Sciatic nerve (tissue), 2 donors: ENCODE data around the gene SRSF6. TPM values are rescaled to one million over a fixed set of nuclear protein-coding genes. Genes with fewer than 3 reads are reported as not detected.
"Not testable (repeated sequence)": the region's sequence is repeated elsewhere in the genome, so short reads cannot be mapped to it uniquely, and the experiment has no call there.

Experiments used
- ATAC-seq: fragments of 200-7000 bp; cut with Tn5 transposase; one replicate; pipeline ENCODE4 v1.9.1; 2020; ENCODE audit warnings: mild to moderate bottlenecking, moderate library complexity
- DNase-seq: peaks from one replicate; pipeline ENCODE4 v3.0.0-alpha.2; 2020; ENCODE audit warnings: low spot score
- intact Hi-C: fragments of 100-400 bp; cut with DNase I; formaldehyde crosslinking; loops from one replicate; pipeline ENCODE4 v1.14.2; 2022
- total RNA-seq: library from RNA; stranded (reverse); fragmentation: NEBNext Ultra II Directional; extraction: Animal tissue kit (Norgen Biotek cat#: 25700); gene quantifications from one replicate; pipeline ENCODE4 v1.2.1, GENCODE V29; 2021
- donor health status: DM: no; HTN: no; CAD: no.
- donor health status: DM: no; HTN: no; CAD: no.

The SRSF6 gene
- total RNA-seq, 1 donor from 2014 or later = 129 TPM

DNA sequence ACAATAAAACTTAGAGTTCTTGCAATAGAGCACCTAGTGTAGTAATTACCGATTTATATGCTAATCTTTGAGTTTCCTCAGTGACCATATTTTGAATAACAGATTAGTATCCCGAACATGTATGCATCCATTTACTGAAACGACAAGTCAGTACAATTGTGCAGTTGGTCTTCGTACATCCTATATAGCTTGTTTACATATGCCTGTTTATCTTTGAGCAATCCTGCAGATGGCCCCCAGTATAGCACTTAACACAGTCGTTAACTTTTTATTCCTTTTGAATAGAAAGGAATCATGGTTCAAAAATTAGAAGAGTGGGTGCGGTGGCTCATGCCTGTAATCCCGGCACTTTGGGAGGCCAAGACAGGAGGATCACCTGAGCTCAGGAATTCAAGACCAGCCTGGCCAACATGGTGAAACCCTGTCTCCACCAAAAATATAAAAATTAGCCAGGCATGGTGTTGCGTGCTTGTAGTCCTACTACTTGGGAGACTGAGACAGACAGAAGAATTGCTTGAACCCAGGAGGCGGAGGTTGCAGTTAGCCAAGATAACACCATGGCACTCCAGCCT is 6.6 kb downstream of the SRSF6 start:
- ATAC-seq (no peak), DNase-seq (no peak)
- intact Hi-C loops = no loop called here

DNA sequence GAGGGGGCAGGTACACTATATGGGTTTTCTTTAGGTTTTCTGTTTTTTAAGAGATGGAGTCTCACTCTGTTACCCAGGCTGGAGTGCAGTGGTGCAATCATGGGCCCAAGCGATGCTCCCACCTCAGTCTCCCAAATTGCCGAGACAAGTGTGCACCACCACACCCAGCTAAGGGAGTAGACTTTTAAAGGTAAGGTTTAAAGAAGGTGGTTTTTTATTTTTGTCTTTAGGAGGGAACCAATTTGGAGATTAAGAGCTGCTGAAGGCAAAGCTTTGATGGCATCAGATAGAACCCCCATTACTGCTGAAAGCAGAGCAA is 7.9 kb downstream of the SRSF6 start:
- DNase-seq = no peak
- ATAC-seq = no peak
- intact Hi-C loops = no loop called here

DNA sequence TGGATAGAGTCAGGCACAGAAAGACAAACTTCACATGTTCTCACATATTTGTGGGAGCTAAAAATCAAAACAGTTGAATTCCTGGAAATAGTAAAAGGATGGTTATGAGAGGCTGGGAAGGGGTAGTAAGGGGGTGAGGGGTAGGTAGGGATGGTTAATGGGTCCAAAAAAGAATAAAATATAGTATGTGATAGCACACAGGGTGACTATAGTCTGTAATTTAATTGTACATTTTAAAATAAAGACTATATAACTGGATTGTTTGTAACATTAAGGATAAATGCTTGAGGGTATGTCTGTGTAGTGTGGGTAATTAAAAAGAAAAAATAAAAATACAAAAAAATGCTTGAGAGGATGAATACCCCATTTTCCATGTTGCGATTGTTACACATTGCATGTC is 9.9 kb downstream of the SRSF6 start:
- ATAC-seq (no peak), DNase-seq (no peak)
- intact Hi-C loops = no loop called here

DNA sequence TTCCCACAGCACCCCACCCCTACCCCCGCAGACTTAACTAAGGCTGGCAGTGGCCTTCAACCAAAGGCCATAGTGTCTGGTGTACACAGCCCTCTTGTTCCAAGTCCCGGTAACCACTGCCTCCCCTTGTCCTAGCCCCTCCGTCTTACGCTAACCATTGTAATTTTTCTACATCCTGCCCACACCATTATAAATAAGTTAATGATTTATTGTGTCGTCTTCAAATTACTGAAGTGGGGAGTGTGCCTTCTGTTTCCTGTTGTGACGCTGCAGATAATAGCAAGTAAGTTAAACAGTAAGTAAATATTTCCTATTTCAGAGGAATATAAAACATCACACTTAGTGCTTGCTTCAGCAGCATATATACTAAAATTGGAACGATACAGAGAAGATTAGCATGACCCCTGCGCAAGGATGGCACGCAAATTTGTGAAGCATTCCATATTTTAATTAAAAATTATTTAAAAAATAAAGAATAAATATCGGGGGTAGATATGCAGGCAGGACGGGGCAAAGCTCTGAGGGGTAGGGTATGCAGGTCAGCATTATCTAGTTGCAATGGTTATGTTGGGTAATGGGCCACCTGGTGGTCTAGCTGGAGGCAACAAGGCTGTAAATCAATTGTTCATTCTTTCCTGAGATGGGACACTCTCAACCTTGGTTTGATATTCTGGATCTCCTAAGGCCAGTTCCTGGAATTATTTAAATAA is 15.1 kb downstream of the SRSF6 start:
- DNase-seq (no peak), ATAC-seq (no peak)
- intact Hi-C loops = no loop called here

DNA sequence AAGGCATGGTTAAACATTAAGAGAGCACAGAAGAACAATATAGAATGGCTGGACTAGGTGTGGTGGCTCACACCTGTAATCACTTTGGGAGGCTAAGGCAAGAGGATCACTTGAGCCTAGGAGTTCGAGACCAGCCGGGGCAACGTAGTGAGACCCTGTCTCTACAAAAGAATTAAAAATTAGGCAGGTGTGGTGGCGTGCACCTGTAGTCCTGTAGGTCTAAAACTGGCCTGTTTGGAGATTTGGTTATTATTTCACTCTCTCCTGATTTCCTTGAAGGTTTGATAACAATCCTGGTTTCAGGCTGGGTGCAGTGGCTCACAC is 15.6 kb downstream of the SRSF6 start:
- ATAC-seq (no peak), DNase-seq (no peak)
- intact Hi-C loops = no loop called here

DNA sequence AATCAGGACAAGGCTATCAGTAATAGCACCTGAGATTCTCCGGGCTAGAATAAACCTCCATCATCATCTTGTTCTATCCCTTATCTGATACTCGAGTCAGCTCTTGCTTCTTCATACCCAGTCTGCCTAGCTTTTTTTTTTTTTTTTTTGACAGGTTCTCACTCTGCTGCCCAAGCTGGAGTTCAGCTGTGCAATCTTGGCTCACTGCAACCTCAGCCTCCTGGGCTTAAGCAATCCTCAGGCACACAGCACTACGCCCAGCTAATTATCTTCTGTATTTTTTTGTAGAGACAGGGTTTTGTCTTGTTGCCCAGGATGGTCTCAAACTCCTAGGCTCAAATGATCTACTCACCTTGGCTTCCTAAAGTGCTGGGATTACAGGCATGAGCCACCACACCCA is 19.5 kb downstream of the SRSF6 start:
- ATAC-seq = no peak
- intact Hi-C loops = no loop called here
- no peak for DNase-seq

DNA sequence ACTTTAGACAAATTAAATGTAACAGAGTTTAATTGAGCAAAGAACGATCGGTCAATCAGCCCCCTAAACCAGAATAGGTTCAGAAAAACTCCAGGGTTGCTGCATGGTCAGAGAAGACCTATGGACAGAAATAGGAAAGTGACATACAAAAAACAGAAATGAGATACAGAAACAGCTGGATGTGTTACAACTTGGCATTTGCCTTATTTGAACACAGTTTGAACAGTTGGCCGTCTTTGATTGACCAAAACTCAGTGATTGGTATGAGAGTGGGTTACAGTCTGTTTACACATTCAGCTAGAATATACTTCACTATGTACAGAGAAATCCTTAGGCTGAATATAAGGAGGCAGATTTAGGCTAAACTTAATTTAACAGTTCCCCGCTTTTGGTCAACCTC is 19.9 kb downstream of the SRSF6 start:
- DNase-seq (no peak), ATAC-seq (no peak)
- intact Hi-C loops = no loop called here

DNA sequence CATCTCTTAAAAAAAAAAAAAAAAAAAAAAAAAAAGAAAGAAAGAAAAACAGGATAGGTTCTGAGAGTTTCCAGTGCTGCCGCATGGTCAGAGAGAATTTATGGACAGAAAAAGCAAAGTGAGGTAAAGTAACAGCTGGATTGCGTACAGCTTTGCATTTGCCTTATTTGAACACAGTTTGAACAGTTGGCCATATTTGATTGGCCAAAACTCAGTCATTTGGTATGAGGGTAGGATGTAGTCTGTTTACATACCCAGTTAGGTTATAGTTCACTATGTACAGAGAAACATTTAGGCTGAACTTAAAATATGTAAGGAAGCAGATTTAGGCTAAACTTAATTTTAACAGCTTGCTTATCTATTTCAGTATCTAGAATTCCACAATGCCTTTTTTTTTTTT is 32.3 kb downstream of the SRSF6 start:
- DNase-seq = no peak

DNA sequence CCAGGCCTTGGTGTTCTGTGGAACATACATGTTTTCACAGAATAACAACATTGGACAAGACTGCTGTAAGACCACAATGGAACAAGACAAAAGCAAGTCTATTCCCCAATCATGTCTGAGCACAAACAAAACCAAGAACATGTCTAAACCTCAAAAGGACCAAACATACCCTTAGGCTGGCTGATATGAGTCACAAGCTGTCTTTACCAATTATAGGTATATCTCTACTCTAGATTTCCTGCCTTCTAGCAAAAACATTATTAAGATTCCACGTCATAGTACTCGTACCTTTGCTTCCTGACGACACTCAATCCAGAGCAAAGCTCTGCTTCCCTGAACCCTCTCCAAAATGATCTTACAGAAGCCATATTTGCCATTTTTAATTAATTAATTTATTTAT is 34.4 kb downstream of the SRSF6 start:
- ATAC-seq = no peak
- intact Hi-C loops = no loop called here
- DNase-seq = no peak

More for the DNA sequence above, 32.3 kb downstream of the SRSF6 start:
- ATAC-seq = no peak
- intact Hi-C loops = no loop called here

DNA sequence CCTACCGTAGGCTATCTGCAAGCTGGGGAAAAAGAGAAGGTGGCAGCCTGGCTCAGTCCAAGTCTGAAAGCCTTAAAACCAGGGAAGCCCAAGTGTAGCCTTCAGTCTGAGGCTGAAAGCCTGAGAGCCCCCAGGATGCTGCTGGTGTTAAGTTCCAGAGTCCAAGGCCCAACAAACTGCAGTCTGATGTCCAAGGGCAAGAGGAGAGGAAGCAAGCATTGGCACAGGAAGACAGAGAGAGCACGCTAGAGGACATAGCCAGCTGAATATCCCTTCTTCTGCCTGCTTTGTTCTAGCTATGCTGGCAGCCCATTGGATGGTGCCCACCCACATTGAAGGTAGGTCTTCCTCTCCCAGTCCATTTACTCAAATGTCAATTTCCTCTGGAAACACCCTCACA is 37.7 kb downstream of the SRSF6 start:
- DNase-seq (no peak), ATAC-seq (no peak)
- intact Hi-C loops = no loop called here

DNA sequence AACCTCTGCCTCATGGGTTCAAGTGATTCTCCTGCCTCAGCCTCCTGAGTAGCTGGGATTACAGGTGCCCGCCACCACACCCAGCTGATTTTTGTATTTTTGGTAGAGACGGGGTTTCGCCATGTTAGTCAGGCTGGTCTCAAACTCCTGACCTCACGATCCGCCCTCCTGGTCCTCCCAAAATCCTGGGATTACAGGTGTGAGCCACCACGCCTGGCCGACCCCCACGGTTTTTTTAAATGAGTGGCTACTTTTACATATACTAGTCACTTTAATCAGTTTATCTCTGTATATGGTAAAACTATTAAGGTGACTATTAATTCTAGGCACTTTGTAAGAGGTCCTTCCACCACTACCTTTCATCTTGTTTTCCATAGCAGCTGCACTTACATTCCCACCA is 44.3 kb downstream of the SRSF6 start:
- ATAC-seq, DNase-seq, intact Hi-C loops: not testable (repeated sequence)

DNA sequence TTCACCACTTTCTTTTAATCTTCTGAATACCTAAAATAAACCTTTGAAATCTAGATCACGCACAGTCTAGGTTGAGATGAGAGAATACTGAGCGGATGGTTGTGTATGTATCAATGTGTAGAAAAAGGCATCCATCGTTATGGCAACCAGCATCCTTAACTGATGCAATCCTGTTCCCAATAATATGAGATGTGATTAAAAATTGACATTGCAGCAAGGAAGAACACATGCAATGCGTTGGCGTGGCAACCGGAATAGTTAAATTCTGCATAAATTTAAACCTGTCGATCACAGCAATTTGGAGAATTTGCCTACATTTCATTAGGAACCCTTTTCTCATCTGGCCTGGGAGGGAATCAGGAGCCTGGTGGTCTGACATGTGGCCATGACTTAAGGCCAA is 48.5 kb downstream of the SRSF6 start:
- intact Hi-C loops = no loop called here
- ATAC-seq (no peak), DNase-seq (no peak)

DNA sequence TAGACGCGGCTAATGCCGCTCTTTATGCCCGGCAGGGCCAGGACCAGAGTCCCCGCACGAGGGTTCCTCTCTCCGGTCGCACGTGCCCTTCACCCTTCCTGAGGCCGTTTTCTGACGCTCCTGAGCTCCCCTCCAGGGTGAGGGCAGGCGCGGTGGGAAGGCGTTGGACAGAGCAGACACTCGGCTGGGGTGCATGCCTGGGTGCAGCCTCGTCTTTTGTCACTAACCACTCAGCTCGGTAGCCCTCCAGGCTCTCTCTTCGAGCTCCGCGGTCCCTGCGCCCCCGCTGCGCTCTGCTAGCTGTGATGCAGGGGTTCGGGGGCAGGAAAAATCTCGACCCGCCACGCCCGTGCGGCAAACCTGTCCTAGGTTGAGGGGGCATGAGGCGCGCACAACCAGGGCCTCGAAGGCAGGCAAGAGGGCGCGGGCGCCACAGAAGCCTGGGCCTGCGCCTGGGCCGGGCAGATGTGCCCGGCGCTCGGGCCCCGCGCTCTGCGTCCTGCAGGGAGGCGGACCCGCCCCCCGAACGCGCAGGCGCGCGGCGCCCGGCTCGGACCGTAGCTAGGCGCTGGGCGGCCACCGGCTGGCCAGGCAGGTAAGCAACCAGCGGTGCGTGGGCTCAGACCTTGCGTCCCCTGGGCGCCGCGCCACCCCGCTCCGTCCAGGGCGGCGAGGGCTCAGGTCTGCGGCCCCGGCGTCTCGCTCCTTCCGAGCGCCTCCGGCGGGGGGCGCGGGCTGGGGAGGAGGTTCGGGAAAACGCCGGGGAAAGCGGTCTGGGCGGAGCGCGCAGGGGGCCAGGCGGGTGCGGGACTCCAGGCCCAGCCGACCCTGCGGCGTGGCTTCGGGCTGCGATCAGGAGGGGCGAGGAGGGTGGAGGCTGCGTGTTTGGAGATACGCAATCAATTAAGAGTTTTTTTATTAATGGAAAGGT is 49.7 kb downstream of the SRSF6 start, which contains the start of gene L3MBTL1:
TSS of gene L3MBTL1 (plus strand) at position 548 of the 931 bp plus-strand sequence. CDS start 5,807 bp downstream, outside the sequence.
- intact Hi-C loops = no loop called here
- DNase-seq (no peak), ATAC-seq (peak; percentile 48)

DNA sequence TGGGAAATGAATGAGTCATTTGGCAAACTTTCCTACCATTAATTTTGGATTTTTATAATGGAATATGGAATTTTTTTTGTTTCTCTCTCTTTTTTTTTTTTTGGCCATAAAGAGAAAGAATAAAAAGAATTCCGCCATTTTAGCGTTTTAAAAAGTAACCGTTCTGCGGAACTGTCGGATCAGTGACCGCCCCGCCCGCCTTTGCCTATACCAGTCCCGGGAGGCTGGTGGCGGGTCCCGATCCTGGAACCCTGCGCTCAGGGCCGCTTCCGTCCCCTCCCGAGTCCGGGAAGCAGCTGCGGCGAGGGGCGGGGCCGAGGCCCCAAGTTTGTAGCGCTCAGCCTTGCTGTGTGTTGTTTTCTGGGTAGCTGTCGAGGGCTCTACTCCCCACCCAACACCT is 50.4 kb downstream of the SRSF6 start:
- ATAC-seq = no peak

DNA sequence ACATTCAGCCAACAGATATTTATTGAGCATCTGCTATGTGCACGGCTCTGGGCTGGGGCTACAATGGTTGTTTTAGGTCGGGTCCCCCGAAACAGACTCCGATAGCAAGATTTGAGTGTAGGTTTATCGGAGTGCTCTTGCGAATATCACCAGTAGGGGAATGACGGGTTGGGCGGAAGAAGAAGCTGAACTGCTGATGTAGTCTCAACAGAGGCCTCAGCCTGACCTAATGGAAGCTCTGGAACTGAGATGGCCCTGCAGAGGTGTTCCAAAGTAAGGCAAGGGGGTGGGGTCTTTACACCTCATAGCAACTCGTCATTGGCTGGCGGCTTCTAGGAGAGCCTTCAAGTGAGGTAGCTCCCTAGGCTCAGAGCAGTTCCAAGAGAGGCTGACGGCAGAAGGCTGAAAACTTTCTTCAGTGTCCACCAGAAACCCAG is 50.9 kb downstream of the SRSF6 start:
- no peak for DNase-seq
- intact Hi-C loops = no loop called here
- no peak for ATAC-seq

More for the DNA sequence above, 50.4 kb downstream of the SRSF6 start:
- intact Hi-C loops = no loop called here
- DNase-seq = no peak

DNA sequence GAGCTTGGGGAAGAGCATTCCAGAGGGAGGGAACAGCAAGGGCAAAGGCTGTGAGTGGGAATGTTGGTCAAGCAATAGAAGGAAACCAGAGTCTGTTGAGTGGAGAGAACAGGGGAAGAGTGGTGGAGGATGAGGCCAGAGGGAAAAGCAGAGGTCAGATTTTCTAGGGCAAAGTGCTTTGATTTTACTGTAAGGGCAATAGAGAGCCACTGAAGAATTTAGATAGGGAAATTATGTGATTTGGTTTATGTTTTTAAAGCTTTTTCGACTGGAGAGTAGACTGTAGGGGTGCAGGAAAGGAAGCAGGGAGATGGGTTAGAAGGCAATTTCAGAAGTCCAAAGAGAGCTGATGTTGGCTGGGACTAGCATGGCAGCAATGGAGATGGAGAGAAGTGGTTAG is 54.2 kb downstream of the SRSF6 start:
- no peak for ATAC-seq
- intact Hi-C loops = no loop called here
- DNase-seq = no peak

DNA sequence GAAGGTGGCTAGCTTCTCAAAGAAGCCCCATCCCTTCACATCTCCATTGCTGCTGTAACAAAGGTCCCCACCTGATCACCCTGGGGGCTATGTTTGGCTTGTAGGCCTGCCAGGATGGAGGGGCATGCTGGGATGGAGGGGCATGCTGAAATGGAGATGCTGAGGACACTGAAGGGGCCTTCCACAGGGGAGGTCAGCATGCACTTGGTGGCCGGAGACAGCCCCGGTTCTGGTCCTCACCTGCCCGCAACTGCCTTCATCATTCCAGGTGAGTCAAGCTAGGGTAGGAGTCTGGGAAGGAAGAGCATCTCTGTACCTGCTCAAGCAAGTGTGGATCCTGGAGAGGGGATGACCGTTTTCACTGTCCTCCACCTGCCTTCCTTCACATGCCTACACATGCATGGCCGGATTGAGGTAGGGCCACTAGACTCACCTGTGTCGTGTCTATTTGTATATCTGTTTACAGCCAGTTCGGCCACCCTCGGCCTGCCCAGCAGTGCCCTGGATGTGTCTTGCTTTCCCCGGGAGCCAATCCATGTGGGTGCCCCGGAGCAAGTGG is 55.8 kb downstream of the SRSF6 start:
- intact Hi-C loops = no loop called here
- no peak for ATAC-seq
- DNase-seq = no peak
